Gastrocnemius medialis (tissue), 4 donors: ENCODE measurements around the gene CHST9. TPM values are rescaled to one million over a fixed set of nuclear protein-coding genes. Genes with fewer than 3 reads are reported as not detected.

ENCODE experiments used
- ATAC-seq, 2 donors: fragments of 150-250 bp; one replicate each; pipeline ENCODE4 v1.9.1; 2016
- DNase-seq, 2 donors: peaks; one replicate each; pipeline ENCODE4 v3.0.0-alpha.2; 2019
- H3K27ac ChIP-seq, 4 donors: fragments of 200-600 bp; sonication (generic); 1 replicate in 1 of 4; 2 replicates in 3 of 4; pipeline ENCODE4 v1.5.1; 2016 to 2018; ENCODE audit warnings: mild to moderate bottlenecking in 2 of 4, moderate library complexity in 1 of 4
- H3K27me3 ChIP-seq, 3 donors: fragments of 200-600 bp; sonication (generic) in 2 of 3; 1 replicate in 1 of 3; 2 replicates in 2 of 3; pipeline versions ENCODE4 v1.5.1 to v1.6.0; 2016 to 2019; ENCODE audit warnings: mild to moderate bottlenecking in 1 of 3, moderate library complexity in 1 of 3
- H3K36me3 ChIP-seq, 2 donors: fragments of 200-600 bp; sonication (generic) in 1 of 2; one replicate each; pipeline ENCODE4 v1.5.1; 2017 to 2018
- H3K4me1 ChIP-seq, 2 donors: fragments of 200-600 bp; sonication (generic) in 1 of 2; one replicate each; pipeline ENCODE4 v1.5.1; 2016 to 2017; ENCODE audit warnings: mild to moderate bottlenecking in 2 of 2
- H3K4me3 ChIP-seq, 4 donors: fragments of 200-600 bp; sonication (generic) in 3 of 4; 1 replicate in 1 of 4; 2 replicates in 3 of 4; pipeline ENCODE4 v1.5.1; 2016 to 2019; ENCODE audit warnings: mild to moderate bottlenecking in 2 of 4
- H3K9me3 ChIP-seq, 3 donors: fragments of 200-600 bp; sonication (generic) in 2 of 3; 1 replicate in 1 of 3; 2 replicates in 2 of 3; pipeline ENCODE4 v1.5.1; 2016 to 2019
- POLR2A ChIP-seq, 2 donors: fragments of 450-650 bp; IDR thresholded peaks; one replicate each; pipeline ENCODE4 v1.6.1; 2017; ENCODE audit warnings: antibody characterized with exemption in 2 of 2, mild to moderate bottlenecking in 2 of 2, moderate library complexity in 2 of 2
- in situ Hi-C, 4 donors: fragments of 200-750 bp; cut with MboI; loops; one replicate each; pipeline versions ENCODE4 v1.15.0 to v1.8.0; 2017; ENCODE audit warnings: low sequenced_read_pairs in 4 of 4
- intact Hi-C: fragments of 100-400 bp; cut with DNase I; formaldehyde crosslinking; loops from one replicate; pipeline ENCODE4 v1.15.1; 2023; ENCODE audit warnings: low total_unique reads
- total RNA-seq, 4 donors: library from RNA; depleted of rRNA; stranded (reverse); fragments of >200 nt; gene quantifications; one replicate each; pipeline versions ENCODE4 v1.1.0 to v1.2.3, GENCODE V29; 2016
- TF ChIP-seq, protein P1 (sequence below), 5 experiments: fragments of 450-650 bp in 3 of 5; fragments of 200-600 bp in 2 of 5; sonication (generic) in 2 of 5; IDR thresholded peaks in 4 of 5; conservative IDR thresholded peaks in 1 of 5; 1 replicate in 4 of 5; 2 replicates in 1 of 5; pipeline ENCODE4 v1.5.1; 2016 to 2019; ENCODE audit warnings: antibody characterized with exemption in 5 of 5, mild to moderate bottlenecking in 3 of 5, moderate library complexity in 3 of 5

CHST9 gene
- total RNA-seq, 4 donors from 2014 or later = 0.07 TPM; not detected in 3

DNA sequence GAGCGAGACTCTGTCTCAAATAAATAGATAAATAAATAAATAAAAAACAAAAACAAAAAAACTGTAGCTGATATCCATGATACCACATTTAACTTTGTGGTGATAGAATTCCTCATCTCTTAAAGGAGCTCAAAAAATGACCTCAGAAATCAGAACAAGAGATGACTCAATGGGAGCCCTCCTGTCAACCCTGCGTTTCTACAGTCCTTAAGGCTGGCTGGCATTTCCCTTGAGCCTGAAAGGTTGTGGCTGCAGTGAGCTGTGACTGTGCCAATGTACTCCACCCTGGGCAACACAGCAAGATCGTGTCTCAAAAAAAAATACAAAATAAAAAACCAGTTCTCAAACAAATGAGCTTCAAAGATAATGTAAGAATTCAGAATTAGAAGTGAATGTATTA lies 40.4 kb downstream of the CHST9 start:
- ATAC-seq (no peak), DNase-seq (no peak)
- Histone ChIP-seq H3K9me3 (no peaks in the 10 kb centered on the region), H3K4me1 (no peaks in the 10 kb centered on the region), H3K4me3 (no peak overlapping the region), H3K27ac (no peak overlapping the region), H3K27me3 (no peaks in the 10 kb centered on the region), H3K36me3 (no peaks in the 10 kb centered on the region)
- in situ Hi-C loops = no loop called here
- intact Hi-C loops = no loop called here
- TF ChIP-seq, protein P1, sequence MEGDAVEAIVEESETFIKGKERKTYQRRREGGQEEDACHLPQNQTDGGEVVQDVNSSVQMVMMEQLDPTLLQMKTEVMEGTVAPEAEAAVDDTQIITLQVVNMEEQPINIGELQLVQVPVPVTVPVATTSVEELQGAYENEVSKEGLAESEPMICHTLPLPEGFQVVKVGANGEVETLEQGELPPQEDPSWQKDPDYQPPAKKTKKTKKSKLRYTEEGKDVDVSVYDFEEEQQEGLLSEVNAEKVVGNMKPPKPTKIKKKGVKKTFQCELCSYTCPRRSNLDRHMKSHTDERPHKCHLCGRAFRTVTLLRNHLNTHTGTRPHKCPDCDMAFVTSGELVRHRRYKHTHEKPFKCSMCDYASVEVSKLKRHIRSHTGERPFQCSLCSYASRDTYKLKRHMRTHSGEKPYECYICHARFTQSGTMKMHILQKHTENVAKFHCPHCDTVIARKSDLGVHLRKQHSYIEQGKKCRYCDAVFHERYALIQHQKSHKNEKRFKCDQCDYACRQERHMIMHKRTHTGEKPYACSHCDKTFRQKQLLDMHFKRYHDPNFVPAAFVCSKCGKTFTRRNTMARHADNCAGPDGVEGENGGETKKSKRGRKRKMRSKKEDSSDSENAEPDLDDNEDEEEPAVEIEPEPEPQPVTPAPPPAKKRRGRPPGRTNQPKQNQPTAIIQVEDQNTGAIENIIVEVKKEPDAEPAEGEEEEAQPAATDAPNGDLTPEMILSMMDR (IDR thresholded peaks at IDR 0.05 in 4 of 5, conservative IDR thresholded peaks at IDR 0.05 in 1 of 5) = no peak
- TF ChIP-seq POLR2A (IDR thresholded peaks at IDR 0.05) = no peak

DNA sequence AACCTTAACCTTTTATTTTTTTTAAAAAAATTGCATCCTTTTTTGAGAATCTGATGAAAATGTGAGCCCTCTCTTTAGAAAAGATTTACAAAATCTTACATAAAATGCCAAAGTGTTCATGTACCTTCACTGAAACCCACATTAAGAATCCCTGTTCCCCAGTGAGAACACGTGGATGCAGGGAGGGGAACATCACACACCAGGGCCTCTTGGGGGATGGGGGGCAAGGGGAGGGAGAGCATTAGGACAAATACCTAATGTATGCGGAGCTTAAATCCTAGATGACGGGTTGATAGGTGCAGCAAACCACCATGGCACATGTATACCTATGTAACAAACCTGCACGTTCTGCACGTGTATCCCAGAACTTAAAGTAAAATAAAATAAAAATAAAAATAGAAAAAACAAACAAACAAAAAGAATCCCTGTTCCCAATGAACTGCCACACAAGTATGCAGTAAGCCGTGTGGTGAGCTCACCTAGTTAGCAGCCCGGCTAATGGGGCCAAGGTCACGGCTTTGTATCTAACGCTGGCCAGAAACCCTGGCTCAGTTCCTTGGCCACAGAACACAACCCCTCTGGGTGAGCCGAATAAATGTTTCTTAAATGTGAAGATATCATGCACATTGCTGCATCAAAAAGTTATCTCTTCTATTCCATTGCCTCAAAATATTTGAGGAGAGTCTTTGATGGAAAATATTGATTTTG lies 41.4 kb downstream of the CHST9 start:
- no peak for TF ChIP-seq POLR2A (IDR thresholded peaks at IDR 0.05)
- TF ChIP-seq, protein P1 (IDR thresholded peaks at IDR 0.05 in 4 of 5, conservative IDR thresholded peaks at IDR 0.05 in 1 of 5) = no peak
- H3K36me3 ChIP-seq = no peaks in the 10 kb centered on the region
- no peak overlapping the region for H3K4me3 ChIP-seq
- no peaks in the 10 kb centered on the region for H3K27me3 ChIP-seq
- in situ Hi-C loops = no loop called here
- no peak overlapping the region for H3K27ac ChIP-seq
- H3K9me3 ChIP-seq = no peaks in the 10 kb centered on the region
- no peaks in the 10 kb centered on the region for H3K4me1 ChIP-seq
- ATAC-seq = no peak
- intact Hi-C loops = no loop called here
- no peak for DNase-seq

DNA sequence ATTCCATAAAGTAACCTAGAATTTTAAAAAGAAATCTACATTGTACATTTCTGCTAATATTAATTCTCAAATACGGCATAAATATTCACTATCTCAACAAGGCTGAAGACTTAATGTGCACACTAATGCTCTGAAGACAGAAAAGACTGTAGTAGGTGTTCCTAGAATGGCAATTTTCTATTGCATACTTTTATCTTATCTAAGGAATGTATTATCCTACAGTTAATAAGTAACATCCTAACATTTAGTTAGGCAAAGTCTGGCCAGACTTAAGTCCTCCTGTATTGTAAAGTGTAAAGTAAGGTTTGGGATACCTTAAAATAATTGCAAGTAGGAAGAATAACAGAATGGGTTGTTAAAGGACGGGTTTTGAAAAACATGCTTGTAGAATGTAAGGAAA lies 42.2 kb downstream of the CHST9 start:
- H3K4me1 ChIP-seq = no peaks in the 10 kb centered on the region
- ATAC-seq (no peak), DNase-seq (no peak)
- intact Hi-C loops (no loop called here), in situ Hi-C loops (no loop called here)
- H3K27me3 ChIP-seq = no peaks in the 10 kb centered on the region
- H3K9me3 ChIP-seq = no peaks in the 10 kb centered on the region
- H3K27ac ChIP-seq = no peak overlapping the region
- TF ChIP-seq, protein P1 (IDR thresholded peaks at IDR 0.05 in 4 of 5, conservative IDR thresholded peaks at IDR 0.05 in 1 of 5) = no peak
- no peak for TF ChIP-seq POLR2A (IDR thresholded peaks at IDR 0.05)
- no peak overlapping the region for H3K4me3 ChIP-seq
- H3K36me3 ChIP-seq = no peaks in the 10 kb centered on the region

DNA sequence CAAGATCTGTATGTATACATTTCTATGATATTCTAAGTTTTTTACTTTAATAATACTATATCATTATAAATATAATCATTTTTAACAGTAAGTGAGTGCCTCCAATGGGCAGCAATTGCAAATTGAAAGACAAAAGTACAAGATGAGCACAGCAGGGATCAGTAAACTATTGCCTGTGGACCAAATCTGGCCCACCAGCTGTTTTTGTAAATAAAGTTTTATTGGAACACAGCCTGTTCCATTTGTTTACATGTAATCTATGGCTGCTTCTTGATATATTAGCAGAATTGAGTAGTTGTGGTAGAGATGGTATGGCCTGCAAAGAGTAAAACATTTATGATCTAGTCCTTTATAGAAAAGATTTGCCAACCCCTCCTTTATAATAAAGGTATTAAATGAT lies 43.2 kb downstream of the CHST9 start:
- in situ Hi-C loops = no loop called here
- H3K27me3 ChIP-seq = no peaks in the 10 kb centered on the region
- no peak overlapping the region for H3K4me3 ChIP-seq
- H3K4me1 ChIP-seq = no peaks in the 10 kb centered on the region
- no peak for ATAC-seq
- intact Hi-C loops = no loop called here
- no peak for DNase-seq
- TF ChIP-seq, protein P1 (IDR thresholded peaks at IDR 0.05 in 4 of 5, conservative IDR thresholded peaks at IDR 0.05 in 1 of 5) = no peak
- TF ChIP-seq POLR2A (IDR thresholded peaks at IDR 0.05) = no peak
- no peaks in the 10 kb centered on the region for H3K9me3 ChIP-seq
- H3K27ac ChIP-seq = no peak overlapping the region
- H3K36me3 ChIP-seq = no peaks in the 10 kb centered on the region

DNA sequence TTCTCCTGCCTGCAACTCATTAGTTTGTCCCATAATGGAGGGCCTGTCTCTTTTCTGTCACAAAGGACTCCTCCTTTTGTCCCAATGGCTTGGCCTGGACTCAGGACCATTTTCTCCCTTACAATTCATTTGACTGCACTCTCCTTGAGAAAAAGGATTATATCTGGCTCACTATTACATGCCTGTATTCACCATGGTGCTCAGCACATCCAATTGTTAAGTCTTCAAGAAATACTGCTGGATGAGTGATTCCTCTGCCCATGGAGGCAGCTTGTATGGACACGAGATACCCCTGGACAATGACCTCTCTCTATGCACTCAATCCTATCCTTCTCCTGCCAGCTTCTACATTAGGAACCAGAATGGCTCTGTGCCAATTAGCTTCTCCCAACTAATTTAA lies 47.0 kb downstream of the CHST9 start:
- no peak for TF ChIP-seq POLR2A (IDR thresholded peaks at IDR 0.05)
- TF ChIP-seq, protein P1 (IDR thresholded peaks at IDR 0.05 in 4 of 5, conservative IDR thresholded peaks at IDR 0.05 in 1 of 5) = no peak
- intact Hi-C loops = no loop called here
- in situ Hi-C loops = no loop called here
- H3K9me3 ChIP-seq = no peaks in the 10 kb centered on the region
- ATAC-seq (no peak), DNase-seq (no peak)
- H3K4me3 ChIP-seq = no peak overlapping the region
- H3K27ac ChIP-seq = no peak overlapping the region
- no peaks in the 10 kb centered on the region for H3K36me3 ChIP-seq
- no peaks in the 10 kb centered on the region for H3K27me3 ChIP-seq
- no peaks in the 10 kb centered on the region for H3K4me1 ChIP-seq
